ENCODE results near the gene RPL36AL.
A peak's percentile ranks its signal among the peaks of the same experiment; 100 is the strongest.
"Not testable (repeated sequence)": the region's sequence is repeated elsewhere in the genome, so short reads cannot be mapped to it uniquely, and the experiment has no call there.

RPL36AL gene

GRCh38 chr14:49619273-49619672, 1.2 kb downstream of the RPL36AL start:
- DNase-seq = not testable (repeated sequence)

GRCh38 chr14:49617852-49618519, 2.4 kb downstream of the RPL36AL start:
- no peak for DNase-seq

GRCh38 chr14:49615776-49616175, 4.7 kb downstream of the RPL36AL start:
- no peak for DNase-seq

GRCh38 chr14:49614196-49614595, 6.2 kb downstream of the RPL36AL start:
- DNase-seq = no peak

- no peak for DNase-seq
These were observed 7.8 kb downstream of the RPL36AL start for GRCh38 chr14:49612671-49613070.

- no peak for DNase-seq
These were observed 8.2 kb downstream of the RPL36AL start for GRCh38 chr14:49612251-49612650.

- DNase-seq = no peak
These were observed 12.8 kb downstream of the RPL36AL start for GRCh38 chr14:49607583-49607982.

GRCh38 chr14:49598485-49599300, 21.7 kb downstream of the RPL36AL start, which contains the start of gene LRR1:
Gene LRR1 (plus strand): TSS chr14:49598940. CDS start chr14:49599021, 81 bp downstream.
- peak; percentile 21 for DNase-seq

GRCh38 chr14:49598189-49598484, 22.3 kb downstream of the RPL36AL start:
- DNase-seq = no peak

- no peak for DNase-seq
These were observed 25.9 kb downstream of the RPL36AL start for GRCh38 chr14:49594347-49595091.

- DNase-seq = no peak
These were observed 27.4 kb downstream of the RPL36AL start for GRCh38 chr14:49593016-49593415.

- DNase-seq = no peak
These were observed 31.0 kb downstream of the RPL36AL start for GRCh38 chr14:49589387-49589786.

- peak; percentile 54 for DNase-seq
These were observed 33.6 kb downstream of the RPL36AL start for GRCh38 chr14:49586673-49587460.

- DNase-seq = peak; percentile 99
These were observed 34.4 kb downstream of the RPL36AL start, which contains the start of gene RPS29 for GRCh38 chr14:49585803-49586672. Gene RPS29 (minus strand): TSS chr14:49586380. CDS start chr14:49586346, 34 bp downstream.

- DNase-seq = not testable (repeated sequence)
These were observed 35.3 kb downstream of the RPL36AL start for GRCh38 chr14:49584981-49585640.

GRCh38 chr14:49584058-49584457, 36.4 kb downstream of the RPL36AL start:
- no peak for DNase-seq

- DNase-seq = no peak
These were observed 36.8 kb downstream of the RPL36AL start for GRCh38 chr14:49583629-49584028.

GRCh38 chr14:49582113-49582977, 38.1 kb downstream of the RPL36AL start:
- no peak for DNase-seq

- no peak for DNase-seq
These were observed 39.0 kb downstream of the RPL36AL start for GRCh38 chr14:49581209-49582112.
